Posterior cingulate gyrus (tissue), 11 donors: ENCODE data around the gene LCORL.
"Not testable (repeated sequence)": the region's sequence is repeated elsewhere in the genome, so short reads cannot be mapped to it uniquely, and the experiment has no call there.

Experiments used
- DNase-seq, 10 donors: peaks; one replicate each; pipeline versions ENCODE4 v3.0.0 to v3.0.0-alpha.2; 2020 to 2021; ENCODE audit warnings: mixed read lengths in 3 of 10
- intact Hi-C: fragments of 100-400 bp; cut with DNase I; formaldehyde crosslinking; loops from one replicate; pipeline ENCODE4 v1.15.1; 2023

LCORL gene

DNA sequence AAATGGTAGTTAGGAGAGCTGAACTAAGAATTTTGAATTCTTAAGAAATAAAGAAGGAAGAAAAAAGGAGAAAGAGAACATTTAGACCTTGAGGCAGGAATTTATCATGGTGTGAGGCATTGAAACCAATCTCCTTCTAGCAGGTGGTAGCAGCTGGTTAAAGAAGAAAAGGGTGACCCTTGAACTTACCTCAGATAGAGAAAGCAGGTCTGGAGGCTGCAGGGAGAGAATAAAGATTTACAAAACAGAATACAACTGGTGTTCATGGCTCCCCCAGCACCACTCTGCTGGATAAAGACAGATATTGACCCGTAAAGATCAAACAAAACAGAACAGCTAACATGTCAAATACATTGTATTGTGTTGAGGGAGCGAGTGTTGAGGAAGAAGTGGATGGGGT, 154.7 kb downstream of the LCORL start:
- intact Hi-C loops, result no loop called here
- no peak for DNase-seq

DNA sequence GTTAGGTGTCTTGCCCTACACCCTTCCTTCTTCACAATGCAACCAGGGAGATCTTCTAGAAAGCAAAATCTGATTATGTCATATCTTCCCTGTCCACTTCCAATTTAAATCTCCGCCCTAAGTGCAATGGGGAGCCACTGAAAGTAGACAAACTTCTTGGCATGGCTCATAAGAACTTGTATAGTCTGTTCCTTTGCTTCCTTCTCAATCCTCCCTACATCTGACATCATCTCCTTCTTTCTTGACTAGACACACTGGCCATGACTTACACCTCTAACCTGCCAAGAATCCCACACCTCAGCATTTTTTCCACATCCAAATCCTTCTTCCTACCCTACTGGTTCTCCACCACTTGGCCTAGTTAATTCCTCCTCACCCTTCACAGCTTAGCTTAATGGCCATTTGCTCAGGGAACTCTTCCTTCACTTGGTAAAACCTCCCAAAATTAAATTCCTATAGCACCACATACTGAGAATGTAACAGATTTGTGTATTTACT, 155.6 kb downstream of the LCORL start:
- intact Hi-C loops, result no loop called here
- DNase-seq, result no peak

DNA sequence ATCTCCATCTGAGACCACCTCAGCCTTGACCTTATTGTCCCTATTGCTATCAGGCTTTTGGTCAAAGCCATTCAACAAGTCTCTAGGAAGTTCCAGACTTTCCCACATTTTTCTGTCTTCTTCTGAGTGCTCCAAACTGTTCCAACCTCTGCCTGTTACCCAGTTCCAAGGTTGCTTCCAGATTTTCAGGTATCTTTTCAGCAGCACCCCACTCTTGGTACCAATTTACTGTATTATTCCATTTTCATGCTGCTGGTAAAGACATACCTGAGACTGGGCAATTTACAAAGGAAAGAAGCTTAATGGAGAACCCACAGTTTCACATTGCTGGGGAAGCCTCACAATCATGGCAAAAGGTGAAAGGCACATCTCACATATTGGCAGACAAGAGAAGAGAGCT, 159.6 kb downstream of the LCORL start:
- intact Hi-C loops, DNase-seq: not testable (repeated sequence)

DNA sequence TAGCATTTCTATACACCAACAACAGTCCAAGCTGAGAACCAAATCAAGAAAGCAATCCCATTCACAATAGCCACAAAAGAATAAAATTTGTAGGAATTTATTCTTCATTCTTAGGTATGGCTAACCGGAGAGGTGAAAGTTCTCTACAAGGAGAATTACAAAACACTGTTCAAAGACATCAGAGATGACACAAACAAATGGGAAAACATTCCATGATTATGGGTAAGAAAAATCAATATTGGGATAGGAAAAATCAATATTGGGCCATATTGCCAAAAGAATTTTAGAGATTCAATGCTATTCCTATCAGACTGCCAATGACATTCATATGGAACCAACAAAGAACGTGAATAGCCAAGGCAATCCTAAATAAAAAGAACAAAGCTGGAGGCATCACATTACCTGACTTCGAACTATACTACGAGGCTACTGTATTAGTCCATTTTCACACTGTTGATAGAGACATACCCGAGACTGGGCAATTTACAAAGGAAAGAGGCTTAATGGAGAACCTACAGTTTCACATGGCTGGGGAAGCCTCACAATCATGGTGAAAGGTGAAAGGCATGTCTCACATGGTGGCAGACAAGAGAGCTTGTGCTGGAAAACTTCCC, 161.7 kb downstream of the LCORL start:
- DNase-seq, result no peak

DNA sequence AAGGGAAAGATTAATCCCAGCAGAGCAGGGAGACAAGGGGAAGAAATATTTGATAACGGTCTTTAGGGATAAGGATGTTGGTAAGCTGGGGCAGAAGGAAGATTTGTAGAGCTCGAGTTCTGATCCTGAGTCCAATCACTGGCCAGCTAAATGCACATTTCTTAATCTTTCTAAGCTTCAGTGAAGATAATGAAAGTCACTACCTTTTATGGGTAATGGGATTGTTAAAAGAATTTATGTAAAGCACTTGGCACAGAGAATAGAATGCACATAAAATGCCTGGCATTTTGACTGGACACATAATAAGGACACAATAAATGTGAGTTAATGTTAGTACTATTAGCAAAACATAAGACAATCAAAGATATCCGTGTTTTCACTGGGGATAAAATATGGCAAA, 167.5 kb downstream of the LCORL start:
- DNase-seq, result no peak
- intact Hi-C loops, result no loop called here

More for the DNA sequence above, 161.7 kb downstream of the LCORL start:
- intact Hi-C loops, result no loop called here

DNA sequence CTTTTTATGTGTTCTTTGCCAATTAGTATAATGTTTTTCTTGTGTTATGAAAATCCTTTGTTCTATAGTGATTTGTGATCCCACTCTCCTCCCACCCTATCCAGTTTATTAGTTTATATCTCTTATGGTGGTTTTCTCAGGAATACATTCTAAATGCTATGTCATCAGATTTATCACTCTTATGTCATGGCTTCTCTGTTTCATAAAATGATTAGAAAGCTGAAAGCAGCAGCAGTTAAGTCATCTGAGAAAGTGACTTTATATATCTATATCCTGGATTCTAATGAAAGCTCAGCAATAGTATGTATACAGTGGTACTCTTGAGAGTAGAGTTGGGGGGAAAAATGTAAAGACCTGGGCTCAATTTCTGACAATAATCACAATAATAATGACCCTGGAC, 169.6 kb downstream of the LCORL start:
- intact Hi-C loops, result no loop called here
- DNase-seq, result no peak

DNA sequence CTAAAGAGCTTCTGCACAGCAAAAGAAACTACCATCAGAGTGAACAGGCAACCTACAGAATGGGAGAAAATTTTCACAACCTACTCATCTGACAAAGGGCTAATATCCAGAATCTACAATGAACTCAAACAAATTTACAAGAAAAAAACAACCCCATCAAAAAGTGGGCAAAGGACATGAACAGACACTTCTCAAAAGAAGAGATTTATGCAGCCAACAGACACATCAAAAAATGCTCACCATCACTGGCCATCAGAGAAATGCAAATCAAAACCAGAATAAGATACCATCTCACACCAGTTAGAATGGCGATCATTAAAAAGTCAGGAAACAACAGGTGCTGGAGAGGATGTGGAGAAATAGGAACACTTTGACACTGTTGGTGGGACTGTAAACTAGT, 171.3 kb downstream of the LCORL start:
- intact Hi-C loops, DNase-seq: not testable (repeated sequence)

DNA sequence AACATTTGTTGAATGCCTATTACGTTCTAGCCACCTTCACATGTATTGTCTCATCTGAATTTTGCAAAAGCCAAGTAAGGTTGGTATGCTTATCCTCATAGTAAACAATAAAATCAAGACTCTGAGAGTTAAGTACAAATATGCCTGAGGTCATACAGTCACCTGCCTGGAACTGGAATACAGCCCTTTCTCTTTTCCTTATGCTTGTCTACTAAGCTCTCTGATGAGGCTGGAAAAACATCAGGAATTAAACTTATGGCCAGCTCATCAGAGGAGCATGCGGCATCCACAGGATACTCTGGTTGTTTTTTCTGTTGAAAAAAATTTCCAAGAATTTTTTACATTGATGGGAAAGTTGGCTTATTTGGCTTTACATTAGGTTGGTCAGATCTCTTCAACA, 175.3 kb downstream of the LCORL start:
- intact Hi-C loops, result no loop called here
- no peak for DNase-seq

DNA sequence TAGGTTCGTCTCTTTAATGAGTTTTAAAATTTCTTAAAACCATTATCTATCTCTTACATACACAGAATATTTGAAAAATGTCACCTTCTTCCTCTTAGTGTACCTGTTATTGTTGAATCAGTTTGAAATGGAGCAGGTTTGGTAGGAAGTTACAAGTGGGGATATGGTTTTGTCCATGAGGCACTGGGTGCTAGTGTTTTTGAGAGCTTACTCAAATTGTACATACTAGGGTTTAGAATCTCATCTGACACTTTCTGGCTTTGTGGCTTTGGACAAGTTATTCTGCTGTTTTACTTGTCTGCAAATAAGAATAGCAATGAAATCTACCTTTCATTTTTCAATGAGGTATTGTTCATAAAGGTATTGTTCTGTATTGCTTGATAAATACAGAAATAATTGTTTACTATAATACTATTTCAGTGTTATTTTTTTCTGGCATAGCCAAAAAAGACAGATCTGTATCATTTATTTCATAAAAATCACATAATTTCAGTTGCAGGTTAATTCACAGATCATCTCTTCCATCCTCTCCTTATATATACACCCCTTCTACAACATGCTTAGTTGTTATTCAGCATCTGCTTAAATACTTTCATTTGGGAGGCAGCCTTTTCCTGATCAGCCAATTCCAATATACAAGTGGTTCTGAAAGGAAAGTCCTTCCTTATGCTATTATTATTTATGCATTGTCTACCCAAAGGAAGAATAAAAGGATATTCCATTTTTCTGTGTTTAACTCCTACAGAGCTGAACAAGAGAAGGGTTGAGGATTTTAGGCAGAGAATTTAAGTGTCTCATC, 197.5 kb downstream of the LCORL start:
- intact Hi-C loops, result no loop called here
- no peak for DNase-seq

DNA sequence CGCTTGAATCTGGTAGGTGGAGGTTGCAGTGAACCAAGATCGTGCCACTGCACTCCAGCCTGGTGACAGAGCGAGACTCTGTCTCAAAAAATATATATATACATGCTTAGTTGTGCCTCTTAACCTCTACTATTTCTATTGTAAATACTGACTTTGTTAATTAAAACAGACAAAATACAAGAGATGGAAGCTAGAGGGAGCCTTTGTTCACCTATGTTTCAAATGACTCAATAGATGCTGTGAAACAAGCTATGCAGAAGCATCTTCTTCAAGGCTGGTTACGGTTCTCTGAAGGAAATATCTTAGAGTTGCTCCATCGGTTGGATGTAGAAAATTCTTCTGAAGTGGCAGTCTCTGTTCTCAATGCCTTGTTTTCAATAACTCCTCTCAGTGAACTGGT, 204.5 kb downstream of the LCORL start:
- DNase-seq, result no peak

DNA sequence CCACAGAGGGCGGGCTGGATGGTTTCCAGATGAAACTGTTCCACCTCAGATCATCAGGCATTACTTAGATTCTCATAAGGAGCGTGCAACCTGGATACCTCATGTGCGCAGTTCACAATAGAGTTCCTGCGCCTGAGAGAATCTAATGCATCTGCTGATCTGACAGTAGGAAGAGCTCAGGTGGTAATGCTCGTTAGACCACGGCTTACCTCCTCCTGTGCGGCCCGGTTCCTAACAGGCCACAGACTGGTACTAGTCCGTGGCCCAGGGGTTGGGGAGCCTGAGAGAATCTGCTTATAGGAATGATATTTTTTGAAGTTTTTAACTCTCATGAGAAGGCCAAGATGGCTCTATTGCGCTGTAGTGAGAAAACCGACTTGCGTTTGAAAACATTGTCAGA, 205.4 kb downstream of the LCORL start:
- no peak for DNase-seq
- intact Hi-C loops, result loop anchor here (5.0 kb wide), 1 partner anchor 551 kb away; no protein-coding TSS in a partner anchor

More for the DNA sequence above, 204.5 kb downstream of the LCORL start:
- intact Hi-C loops, result loop anchor here (1.0 to 5.0 kb wide), 2 partner anchors 550 to 776 kb away; no protein-coding TSS in a partner anchor

DNA sequence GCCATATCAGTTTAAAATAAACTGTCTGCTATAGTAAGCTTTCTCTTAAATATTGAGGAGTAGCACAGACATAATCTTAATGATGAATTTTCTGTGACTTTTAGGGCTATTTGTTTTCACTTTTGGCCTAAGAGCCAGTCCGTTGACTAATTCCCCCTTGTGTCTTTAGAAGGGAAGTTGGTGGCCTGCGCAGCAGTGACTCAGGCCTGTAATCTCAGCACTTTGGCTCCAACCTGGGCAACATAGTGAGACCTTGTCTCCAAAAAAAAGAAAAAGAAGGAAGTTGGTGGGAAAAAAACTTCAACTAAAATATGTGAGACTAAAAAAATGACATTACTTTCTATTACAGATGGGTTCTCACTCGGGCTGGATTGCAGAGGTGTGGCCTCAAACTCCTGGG, 207.4 kb downstream of the LCORL start:
- no peak for DNase-seq
- intact Hi-C loops, result loop anchor here (5.0 kb wide), 1 partner anchor 208 kb away; the partner anchor contains the start of gene LCORL

DNA sequence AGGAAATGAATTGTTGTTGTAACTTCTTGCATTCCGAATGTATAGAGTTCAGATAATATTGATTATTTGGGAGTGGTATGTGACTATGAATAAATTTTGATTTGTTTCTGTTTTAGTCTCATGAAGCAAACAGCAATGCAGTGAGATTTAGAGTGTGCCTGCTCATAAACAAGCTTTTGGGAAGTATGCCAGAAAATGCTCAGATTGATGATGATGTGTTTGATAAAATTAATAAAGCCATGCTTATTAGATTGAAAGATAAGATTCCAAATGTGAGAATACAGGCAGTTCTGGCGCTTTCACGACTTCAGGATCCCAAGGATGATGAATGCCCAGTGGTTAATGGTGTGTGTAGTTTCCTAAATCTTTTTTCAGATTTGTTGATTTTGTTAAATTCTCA, 208.8 kb downstream of the LCORL start:
- intact Hi-C loops, result loop anchor here (5.0 kb wide), 1 partner anchor 210 kb away; the partner anchor contains the start of gene LCORL
- DNase-seq, result no peak

DNA sequence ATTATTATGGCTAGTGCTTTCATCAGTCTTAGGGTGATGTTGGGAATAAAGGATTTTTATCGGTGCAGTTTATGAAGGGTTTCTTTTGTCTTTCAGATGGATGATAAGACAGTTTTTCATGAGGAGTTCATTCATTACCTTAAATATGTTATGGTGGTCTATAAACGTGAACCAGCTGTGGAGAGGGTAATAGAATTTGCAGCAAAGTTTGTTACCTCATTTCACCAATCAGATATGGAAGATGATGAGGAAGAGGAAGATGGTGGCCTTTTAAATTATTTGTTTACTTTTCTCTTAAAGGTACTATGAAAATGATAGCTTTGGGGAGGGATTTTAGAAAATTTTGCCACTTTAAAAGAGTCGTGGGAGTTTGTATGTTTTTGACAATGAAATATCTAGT, 209.4 kb downstream of the LCORL start:
- no peak for DNase-seq
- intact Hi-C loops, result loop anchor here (5.0 kb wide), 1 partner anchor 210 kb away; the partner anchor contains the start of gene LCORL

DNA sequence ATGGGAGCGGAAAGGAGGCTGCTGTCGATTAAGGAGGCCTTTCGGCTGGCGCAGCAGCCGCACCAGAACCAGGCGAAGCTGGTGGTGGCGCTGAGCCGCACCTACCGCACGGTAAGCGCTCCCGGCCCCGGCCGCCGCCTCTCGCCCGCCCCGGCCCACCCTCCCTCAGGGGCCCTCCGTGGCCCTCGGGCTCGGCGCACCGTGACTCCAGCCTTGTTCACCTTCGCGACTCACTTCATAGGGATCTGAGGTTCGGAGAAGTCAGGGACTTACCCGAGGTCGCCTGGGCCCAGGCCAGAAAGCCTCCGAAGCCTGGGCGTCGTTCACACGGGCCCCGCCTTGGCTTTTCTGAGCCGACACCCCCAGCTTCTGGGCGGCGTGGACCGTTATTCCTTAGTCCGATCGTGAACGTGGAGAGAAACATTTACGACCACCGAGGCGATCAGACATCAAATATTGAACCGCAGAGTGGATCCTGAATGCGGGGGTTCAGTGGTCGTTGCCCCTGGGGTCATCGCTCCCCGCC, 210.4 kb downstream of the LCORL start:
- intact Hi-C loops, result loop anchor here (5.0 kb wide), 1 partner anchor 211 kb away; the partner anchor contains the start of gene LCORL
- peak in 2 of 10 donors; percentile 69 to 82 for DNase-seq

DNA sequence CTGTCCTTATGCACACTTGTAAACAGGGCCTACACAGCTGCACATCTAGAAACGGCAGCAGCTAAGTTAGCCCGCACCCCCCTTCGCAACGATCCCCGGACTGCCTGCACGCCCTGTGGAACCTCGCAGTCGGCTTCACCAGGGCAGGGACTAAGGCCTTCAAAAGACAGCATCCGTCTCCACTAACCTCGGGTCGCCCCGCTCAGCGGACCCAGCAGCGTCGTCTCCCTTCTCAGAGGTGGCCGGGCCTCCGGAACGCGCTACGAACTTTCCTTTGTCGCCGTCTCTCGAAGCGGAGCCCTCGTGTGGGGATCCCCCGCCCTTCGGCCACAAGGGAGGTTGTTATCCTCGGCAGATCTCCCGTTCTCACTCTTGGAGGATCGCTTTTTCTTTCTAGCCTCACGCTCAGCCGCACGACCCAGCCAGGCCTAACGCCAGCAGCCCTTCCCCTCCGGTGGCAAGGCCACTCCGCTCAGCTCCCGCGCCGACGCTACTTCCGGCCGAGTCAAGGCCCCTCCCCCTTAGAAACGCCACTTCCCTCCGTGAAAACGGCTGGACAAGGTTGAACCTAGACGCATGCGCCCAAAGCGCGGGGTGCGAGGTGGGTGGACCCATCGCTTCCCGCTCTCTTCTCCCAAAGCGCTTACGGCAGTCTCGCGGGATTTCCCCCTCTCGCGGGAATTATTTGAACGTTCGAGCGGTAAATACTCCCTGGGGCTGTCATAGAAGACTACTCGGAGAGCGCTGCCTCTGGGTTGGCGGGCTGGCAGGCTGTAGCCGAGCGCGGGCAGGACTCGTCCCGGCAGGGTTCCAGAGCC, 211.1 kb downstream of the LCORL start, which contains the start of the genes DCAF16 and NCAPG:
TSS of gene DCAF16 (minus strand) at position 498 of the 818 bp plus-strand sequence. CDS start 6,616 bp downstream, outside the sequence.
TSS of gene NCAPG (plus strand) at position 720 of the 818 bp plus-strand sequence. CDS start 99 bp downstream, outside the sequence.
- intact Hi-C loops, result loop anchor here (5.0 kb wide), 1 partner anchor 212 kb away; the partner anchor contains the start of gene LCORL
- DNase-seq, result peak; percentile 99 to 100 (median 100)

DNA sequence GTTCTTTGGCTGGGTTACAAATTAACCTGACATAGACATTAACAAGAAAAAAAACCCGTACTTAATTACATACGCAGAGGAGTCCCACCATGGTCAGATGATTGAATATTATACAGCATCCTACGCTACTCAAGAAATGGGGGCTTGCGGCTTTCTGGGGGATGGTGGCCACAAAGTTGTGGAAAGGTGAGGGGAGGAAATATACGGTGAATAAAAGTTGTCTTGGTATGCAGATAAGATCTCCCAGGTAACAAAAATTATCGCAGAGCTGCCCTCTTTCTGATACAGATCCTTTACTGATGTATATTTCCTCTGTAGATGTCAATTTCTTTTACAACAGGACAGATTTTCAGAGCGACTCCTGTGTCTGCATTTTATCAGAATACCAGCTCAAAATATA, 211.9 kb downstream of the LCORL start:
- intact Hi-C loops, result loop anchor here (5.0 to 10.0 kb wide), 4 partner anchors 175 to 262 kb away; partner anchors contain the start of genes LAP3 and LCORL
- no peak for DNase-seq

DNA sequence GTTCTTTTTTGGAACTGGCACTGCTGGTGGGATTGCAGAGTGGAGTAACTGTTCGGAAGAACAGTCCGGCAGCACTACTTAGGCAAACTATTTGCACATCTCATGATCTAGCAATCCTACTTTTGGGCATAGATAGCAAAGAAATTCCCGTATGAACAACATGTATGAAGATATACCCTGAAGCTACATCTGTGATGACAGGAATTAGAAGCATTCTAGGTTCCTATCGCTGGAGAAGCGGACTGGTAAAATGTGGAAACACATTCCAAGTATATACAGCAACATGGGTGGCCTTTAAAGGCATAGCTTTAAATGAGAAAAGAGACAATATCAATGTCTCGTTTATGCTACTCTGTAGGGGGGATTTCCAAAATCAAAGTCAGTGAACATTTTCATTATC, 214.1 kb downstream of the LCORL start:
- DNase-seq, result no peak
- intact Hi-C loops, result loop anchor here (5.0 to 10.0 kb wide), 3 partner anchors 173 to 260 kb away; partner anchors contain the start of gene LAP3

DNA sequence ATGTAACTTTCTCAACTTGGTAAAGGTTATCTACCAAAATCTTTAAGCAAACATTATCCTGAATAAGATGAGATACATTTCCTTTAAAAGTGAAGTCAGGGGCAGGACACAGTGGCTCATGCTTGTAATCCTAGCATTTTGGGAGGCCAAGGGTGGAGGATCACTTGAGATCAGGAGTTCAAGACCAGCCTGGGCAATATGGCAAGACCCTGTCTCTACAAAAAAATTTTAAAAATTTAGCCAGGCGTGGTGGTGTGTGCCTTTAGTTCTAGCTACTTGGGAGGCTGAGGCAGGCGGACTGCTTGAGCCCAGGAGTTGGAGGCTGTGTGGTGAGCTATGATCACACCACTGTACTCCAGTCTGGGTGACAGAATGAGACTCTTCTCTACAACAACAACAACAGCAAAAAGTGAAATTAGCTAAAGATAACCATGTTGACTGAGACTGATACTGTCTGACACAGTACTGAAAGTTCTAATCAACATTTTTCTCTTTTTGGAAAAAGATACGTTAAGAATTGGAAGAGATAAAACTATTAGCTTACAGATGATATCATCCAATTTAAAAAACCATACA, 215.9 kb downstream of the LCORL start:
- DNase-seq, result no peak
- intact Hi-C loops, result loop anchor here (5.0 to 10.0 kb wide), 3 partner anchors 171 to 258 kb away; partner anchors contain the start of gene LAP3
